LNCAP (cell line): Measurements from ENCODE around the gene VPS37B.

Experiments
- TF ChIP-seq, protein P1 (sequence below): fragments of 450-650 bp; IDR thresholded peaks from 2 replicates; pipeline ENCODE4 v1.5.1; 2017; ENCODE audit warnings: mild to moderate bottlenecking

The VPS37B gene

DNA sequence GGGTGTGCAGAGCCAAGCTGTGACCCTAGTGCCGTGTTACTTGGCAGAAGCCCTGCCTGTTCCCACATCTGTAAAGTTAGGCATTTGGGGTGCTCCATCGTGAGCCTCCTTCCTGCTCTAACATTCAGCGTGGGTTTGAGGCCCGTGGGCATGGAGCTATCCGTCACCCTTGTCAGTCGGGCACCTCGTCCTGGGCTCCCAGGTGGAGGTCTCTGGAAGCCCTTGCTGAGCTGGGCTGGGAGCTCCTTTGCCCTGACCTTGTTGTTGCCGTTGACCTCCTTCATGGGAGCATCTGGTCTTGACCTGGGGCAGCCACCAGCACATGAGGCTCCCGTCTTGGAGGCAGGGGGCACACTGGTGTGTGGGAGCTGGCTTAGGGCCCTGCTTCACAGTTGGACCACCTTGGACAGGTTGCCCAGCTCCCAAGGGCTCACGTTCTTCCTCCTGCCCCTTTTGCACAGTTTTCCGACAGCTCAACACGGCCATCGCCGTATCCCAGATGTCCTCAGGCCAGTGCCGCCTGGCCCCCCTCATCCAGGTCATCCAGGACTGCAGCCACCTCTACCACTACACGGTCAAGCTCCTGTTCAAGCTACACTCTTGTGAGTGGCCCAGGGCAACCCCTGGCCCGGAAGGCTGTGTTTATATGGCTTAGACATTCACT, 42.2 kb downstream of the VPS37B start:
- TF ChIP-seq, protein P1, sequence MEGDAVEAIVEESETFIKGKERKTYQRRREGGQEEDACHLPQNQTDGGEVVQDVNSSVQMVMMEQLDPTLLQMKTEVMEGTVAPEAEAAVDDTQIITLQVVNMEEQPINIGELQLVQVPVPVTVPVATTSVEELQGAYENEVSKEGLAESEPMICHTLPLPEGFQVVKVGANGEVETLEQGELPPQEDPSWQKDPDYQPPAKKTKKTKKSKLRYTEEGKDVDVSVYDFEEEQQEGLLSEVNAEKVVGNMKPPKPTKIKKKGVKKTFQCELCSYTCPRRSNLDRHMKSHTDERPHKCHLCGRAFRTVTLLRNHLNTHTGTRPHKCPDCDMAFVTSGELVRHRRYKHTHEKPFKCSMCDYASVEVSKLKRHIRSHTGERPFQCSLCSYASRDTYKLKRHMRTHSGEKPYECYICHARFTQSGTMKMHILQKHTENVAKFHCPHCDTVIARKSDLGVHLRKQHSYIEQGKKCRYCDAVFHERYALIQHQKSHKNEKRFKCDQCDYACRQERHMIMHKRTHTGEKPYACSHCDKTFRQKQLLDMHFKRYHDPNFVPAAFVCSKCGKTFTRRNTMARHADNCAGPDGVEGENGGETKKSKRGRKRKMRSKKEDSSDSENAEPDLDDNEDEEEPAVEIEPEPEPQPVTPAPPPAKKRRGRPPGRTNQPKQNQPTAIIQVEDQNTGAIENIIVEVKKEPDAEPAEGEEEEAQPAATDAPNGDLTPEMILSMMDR = no peak

DNA sequence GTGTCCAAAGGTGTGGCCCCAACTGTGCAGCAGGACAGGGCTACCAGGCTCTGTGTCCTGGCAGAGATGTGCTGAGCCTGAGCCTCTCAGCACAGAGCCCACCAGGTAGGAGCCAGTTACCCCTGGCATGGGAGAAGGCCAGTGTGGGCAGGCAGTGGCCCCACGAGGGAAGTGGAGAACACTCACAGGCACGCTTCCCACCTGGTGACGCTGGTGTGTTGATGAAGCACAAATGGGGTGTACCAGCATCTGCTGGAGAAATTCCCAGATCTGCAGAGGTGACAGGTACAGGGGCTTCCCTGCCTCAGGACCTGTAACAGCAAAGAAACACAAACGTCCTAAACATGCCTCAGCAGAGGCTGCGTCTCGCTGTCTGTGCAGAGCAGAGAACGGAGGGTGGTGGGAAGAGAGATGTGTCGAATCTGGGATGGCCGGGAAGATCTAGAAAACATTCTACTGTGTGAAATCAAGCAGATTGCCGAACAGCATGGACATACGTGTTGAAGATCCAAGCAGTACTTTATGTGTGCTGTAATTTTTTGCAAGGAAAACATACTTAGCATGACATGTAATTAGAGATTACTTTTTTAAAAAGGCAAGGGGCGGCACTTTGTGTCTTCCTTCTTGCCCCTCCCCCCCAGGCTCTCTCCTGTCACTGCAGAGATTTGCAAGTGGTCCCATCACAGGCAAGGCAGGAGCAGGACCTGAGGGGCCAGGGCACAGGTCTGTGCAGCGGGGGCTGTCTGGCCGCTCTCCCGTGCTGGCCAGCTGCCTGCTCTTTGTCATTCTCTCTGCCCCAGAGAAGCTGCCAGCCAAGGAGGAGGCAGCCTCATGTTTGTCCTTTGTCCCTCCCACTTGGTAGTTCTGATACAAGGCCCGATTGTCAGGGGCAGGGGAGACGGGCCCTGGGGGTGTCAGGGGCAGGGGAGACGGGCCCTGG, 43.3 kb downstream of the VPS37B start:
- TF ChIP-seq, protein P1 = no peak

DNA sequence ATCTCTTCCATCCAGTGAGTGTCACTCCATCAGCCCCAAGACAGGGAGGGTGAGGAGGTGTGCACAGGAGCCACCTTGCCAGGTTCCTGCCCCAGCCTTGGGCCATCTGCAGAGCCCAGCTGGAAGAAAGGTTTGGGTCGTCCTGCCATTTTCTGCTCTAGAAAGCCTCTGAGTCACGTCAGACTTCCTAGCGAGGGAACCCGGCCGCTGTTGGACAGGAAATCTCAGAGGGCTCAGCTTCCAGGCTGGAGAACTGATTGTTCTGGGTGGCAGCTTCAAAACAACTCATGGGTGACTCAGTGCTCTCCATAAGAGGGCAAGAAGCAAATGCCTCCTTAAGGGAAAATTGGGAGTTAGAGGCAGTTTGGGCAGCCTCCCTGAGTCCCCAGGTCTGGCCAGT, 44.1 kb downstream of the VPS37B start:
- TF ChIP-seq, protein P1 = no peak

DNA sequence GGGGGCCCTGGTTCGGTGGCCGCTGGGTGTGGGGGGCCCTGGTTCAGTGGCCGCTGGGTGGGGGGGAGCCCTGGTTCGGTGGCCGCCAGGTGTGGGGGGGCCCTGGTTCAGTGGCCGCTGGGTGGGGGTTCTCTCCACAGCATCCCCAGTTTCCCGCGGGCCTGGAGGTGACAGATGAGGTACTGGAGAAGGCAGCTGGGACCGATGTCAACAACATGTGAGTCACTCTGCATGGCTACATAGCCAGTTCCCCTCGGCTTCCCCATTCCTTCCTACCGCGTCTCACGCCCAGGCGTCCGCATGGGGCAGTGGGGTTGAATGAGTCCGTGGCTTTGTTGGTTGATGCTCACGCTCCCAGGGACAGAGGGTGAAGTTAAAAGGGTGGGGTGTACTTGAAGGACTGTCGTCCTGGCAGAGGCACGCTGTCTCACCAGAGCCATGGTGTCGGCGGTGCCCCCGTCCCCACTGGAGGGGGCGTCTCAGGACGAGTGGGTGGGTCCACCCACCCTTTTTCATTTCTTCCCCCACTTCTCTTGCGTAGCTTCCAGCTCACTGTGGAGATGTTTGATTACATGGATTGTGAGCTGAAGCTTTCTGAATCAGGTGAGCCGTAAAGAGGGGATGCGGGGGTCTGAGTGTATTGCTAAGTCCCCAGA, 45.1 kb downstream of the VPS37B start:
- TF ChIP-seq, protein P1 = no peak

DNA sequence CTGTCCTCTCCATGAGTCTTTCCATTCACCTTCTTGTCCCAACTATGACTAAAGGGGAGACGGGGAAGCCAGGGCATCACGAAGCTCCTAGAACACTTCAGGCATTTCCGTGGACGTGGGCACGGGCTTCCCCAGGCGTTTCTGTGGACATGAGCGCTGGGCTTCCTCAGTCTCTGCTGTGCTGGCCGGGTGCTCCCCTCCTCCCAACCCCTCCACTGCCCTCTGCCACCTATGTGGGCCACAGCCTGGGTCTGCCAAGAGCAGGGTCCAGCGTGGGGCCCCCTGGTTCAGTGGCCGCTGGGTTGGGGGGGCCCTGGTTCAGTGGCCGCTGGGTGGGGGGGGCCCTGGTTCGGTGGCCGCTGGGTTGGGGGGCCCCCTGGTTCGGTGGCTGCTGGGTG, 45.9 kb downstream of the VPS37B start:
- TF ChIP-seq, protein P1 = no peak

DNA sequence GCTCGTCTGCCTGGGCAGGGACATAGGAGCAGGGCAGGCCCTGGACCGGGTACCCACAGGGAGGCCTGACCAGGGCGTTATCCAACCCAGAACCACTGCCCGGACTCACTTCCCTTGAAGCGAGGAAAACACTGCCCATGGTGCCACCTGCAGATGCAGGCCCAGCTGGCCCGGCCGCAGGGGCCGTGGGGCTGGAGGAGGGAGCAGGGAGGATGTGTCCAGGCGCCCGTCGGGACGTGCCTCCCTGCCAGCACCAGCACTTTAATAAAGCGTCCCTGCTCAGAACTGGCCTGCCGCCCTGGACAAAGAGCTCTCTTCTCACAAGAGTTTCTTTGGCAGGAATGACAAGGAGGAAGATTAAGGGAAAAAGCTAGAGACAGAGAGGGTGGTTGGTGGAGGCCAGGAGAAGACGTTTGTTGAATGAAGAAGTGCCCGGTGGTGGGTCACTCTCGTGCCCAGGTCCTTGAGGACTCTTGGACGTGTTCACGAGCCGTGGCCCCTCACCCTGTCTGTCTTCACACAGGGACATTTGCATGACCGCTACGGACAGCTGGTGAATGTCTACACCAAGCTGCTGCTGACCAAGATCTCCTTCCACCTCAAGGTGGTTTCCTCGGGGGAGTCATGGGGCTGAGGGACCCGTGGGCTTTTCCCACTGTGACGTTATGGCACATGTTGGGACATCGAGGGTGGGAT, 46.4 kb downstream of the VPS37B start:
- TF ChIP-seq, protein P1 = no peak
